HG03175 (cell line): ENCODE results near the gene SLC22A16.

Experiments used
- ATAC-seq: cut with Tn5 transposase; IDR thresholded peaks from one replicate; pipeline ENCODE4 v1.9.1; 2021; ENCODE audit warnings: mild to moderate bottlenecking, moderate library complexity; ENCODE audit not compliant: unreplicated experiment

The SLC22A16 gene

DNA sequence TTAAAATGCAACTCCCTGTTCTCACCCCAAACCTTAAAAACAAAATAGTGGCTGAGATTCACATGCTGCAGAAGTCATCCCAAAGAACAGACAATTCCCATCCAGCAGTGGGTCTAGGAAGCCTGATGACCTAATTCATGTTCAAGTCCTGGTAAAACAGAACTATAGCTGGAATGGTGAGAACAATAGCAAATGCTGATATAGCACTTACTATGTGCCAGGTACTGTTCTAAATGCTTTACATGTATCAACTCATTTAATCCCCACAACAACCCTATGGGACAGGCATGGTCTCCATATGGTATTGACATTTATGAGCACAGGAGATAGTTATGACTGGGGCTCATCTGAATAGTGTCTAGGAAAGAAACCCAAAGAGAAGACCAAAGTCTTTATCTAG is 66.6 kb downstream of the SLC22A16 start:
- no peak for ATAC-seq

DNA sequence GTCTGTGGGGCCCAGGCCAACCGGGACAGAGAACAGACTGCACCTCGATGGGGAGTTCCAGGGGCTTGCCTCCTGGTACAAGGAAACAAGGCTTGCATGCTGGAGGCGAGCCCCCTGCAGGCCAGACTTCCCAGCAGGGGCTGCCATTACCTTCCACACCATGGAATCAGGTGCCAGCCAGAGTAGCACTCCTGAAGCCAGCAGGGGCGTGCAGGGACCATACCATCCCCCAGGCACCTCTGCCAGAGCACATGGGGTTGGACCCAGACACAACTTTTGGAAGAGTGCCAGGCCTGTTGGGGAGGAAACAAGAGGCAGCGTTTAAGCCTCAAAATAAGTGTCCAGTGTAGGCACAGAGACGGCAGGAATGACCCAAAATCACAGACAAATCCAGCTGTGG is 67.5 kb downstream of the SLC22A16 start:
- no peak for ATAC-seq

DNA sequence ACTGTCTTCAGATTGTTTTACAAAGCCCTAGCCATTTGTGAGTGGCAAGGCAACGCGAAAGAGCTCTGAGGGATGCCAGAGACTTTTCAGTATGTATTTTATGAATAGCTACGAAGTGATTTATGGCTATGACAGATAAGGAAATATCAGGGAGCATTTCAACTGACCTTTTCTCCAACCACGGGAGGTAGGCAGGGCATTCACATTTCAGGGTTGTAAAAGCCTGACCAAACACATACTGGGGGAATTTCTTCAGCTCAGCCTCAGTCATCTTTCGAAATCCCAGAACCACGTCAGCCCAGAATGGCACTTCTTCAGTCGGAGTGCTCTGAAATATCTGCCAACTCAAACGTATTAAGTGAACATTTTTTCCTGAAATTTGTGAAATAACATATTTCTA is 71.8 kb downstream of the SLC22A16 start:
- ATAC-seq: no peak

DNA sequence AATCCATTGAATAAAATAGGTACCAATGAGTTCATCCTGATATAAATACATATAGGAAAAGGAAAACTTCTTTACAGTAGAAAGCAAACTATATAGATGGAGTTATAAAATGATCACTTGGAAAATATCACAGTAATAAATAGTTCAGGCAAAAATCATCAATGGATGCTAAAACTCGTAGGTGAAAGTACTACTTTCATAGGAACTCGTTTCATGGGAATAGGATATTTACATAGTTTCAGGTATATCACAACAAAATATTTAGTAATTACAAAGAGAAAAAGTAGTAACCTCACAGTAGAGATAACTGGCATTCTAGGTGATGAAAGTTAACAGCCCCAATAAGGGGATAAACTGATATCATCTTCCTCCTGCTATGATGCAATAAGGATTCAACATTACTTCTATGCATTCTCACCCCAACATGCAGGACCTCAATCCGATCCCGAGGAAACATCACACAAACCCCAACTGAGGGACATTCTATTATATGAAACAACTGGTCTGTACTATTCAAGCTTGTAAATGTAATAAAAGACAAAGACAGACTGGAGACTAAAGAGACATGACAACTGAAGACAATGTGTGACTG is 74.7 kb downstream of the SLC22A16 start:
- ATAC-seq: no peak

DNA sequence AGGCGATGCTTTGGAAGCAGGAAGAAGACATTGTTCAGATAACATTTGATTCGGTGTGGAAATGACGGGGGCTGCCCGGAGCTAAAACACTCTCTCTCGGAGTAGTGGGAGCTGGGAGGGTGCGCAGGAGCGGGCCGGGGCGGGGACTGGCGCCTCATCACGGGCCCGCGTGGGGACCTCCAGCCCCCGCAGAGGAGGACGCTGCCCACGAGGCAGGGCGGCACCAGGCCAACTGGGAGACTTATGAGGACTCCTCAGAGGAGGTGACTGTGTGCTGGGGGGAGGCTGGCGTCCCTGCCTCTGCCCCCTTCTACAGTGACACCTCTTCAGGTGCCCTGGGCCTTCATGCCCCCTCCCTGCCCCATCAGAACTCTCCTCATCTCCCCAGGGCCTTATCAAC is 76.2 kb downstream of the SLC22A16 start:
- ATAC-seq: no peak

GRCh38 chr6:110399219-110400071 is 77.0 kb downstream of the SLC22A16 start:
- ATAC-seq: no peak

GRCh38 chr6:110398778-110399177 is 77.6 kb downstream of the SLC22A16 start:
- ATAC-seq: no peak

- no peak for ATAC-seq
Measured at GRCh38 chr6:110395221-110395620, 81.2 kb downstream of the SLC22A16 start.

DNA sequence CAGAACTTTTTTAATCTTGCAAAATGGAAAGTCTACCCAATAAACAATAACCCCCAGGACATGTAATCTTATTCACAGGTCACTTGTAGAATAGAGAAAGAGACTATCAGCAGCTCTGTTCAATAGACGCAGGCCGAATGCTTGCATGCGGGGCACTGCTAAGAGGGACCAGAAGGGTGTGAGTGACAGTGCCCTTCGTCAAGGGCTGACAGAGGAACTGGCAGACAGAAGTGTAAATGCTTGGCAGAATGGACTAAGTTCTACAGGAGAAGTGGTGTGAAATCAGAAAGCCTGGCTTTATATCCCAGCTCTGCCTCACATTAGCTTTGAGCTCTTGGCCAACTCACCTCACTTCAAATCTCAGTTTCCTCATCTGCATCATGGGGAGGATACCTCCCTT is 82.0 kb downstream of the SLC22A16 start:
- no peak for ATAC-seq

- no peak for ATAC-seq
Measured at GRCh38 chr6:110392727-110393126, 83.7 kb downstream of the SLC22A16 start.

- no peak for ATAC-seq
Measured at GRCh38 chr6:110390404-110390803, 86.0 kb downstream of the SLC22A16 start.

DNA sequence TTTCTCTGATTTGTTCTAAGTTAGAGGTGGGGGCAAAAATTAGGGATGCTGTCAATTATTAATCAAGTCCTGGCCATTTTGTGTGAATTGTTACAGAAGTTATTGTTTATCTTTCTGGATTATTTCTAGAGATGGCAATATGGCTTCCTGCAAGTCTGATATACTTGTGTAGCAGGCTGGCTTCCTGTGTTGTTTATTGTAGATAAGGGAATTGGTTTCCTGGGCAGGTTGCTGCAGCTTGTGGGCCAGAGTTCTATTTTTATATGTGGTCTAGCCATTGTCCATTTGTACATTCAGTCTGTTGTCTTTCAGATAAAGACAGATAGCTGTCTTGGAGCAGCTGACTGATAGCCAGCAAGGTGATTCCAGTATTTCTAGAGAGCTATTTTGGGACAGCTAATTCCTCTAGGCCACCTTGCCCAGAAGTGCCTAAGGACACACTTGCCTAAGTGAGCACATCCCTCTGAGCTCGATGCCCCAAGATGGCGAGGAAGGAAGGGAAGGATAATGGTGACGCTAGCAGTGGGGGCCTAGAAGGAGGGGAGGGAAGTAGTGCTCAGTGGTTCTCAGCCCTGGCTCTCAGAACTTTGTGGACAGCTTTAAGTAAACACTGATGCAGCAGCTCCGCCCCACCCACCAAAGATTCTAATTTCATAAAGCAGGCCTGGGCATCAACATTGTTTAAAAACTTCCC is 86.6 kb downstream of the SLC22A16 start:
- no peak for ATAC-seq

- ATAC-seq: no peak
Measured at GRCh38 chr6:110387986-110388385, 88.4 kb downstream of the SLC22A16 start.

GRCh38 chr6:110385458-110385863 is 91.0 kb downstream of the SLC22A16 start:
- ATAC-seq: no peak

GRCh38 chr6:110378552-110378951 is 97.9 kb downstream of the SLC22A16 start:
- ATAC-seq: no peak
